Measurements from ENCODE around the gene ACTR2. TPM values are rescaled to one million over a fixed set of nuclear protein-coding genes. Genes with fewer than 3 reads are reported as not detected.

Gene ACTR2
- total RNA-seq, 1 experiment from 2014 or later: 248 TPM

DNA sequence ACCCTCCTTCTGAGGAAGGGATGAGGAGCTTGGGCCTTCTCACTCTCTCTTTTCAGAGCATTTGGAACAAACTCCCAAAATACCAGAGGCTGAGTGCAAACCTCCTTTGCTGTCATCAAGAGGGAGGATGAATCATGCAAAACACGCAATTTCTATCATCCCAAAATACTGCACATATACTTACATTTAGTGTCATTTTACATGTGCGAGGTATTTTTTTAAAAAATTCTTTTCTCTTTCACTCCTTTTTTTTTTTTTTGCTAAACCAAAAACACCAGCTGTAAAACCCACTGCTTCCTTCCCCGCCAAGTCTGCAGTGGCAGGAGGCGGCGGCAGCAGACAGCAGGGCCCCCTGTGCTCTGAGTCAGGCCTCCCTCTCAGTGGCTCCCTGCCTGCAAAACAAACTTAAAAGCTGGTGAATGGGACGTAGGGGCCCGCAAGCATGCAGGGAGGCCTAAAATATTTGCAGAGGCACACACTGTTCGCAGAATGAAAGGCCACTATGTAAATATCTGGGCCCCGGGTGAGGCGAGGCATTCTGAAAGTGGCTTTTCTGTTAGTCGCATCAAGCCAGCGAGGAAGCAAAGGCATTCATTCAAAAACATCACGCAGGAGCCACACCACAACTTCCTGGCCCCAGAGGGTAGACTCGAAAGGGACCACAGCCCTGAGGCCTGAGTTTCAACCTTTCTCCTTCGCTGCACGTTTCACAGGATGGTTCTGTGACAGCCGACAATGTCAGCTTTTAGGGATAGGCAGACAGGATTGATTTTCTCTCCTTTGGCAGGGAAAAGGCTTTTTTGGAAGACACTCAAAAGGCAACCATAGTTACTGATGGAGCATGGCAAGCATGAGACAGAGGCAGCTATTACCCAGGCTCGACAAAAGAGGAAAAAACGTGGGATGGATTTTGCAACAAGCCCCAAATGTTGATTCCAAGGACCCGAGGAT is 73.4 kb downstream of the ACTR2 start:
- TF ChIP-seq CTCF (IDR thresholded peaks at IDR 0.05; ENCODE audit: insufficient read depth in 1 of 2, low read depth in 1 of 2, low read length in 1 of 2, severe bottlenecking in 1 of 2, unreplicated experiment in 1 of 2): no peak
- Mint-ChIP-seq H3K27me3 (ENCODE audit: insufficient read depth, unreplicated experiment) (no peaks in the 10 kb centered on the region), H3K4me1 (ENCODE audit: low read depth, unreplicated experiment) (peaks cover 23% of the 10 kb centered on the region), H3K4me3 (ENCODE audit: unreplicated experiment) (peak overlapping the region; percentile 35), H3K9me3 (ENCODE audit: unreplicated experiment) (no peaks in the 10 kb centered on the region), H3K36me3 (ENCODE audit: insufficient read depth, unreplicated experiment) (no peaks in the 10 kb centered on the region), H3K27ac (ENCODE audit: unreplicated experiment) (peak overlapping the region; percentile 14)
- TSS peak; percentile 61 for BruUV-seq (replicated peaks)
- Histone ChIP-seq H3K4me3 (ENCODE audit: low read depth, low read length) (no peak overlapping the region), H3K27me3 (replicated peaks; ENCODE audit: control insufficient read depth, insufficient read depth, low read length) (no peaks in the 10 kb centered on the region), H3K9me3 (no peaks in the 10 kb centered on the region), H3K36me3 (ENCODE audit: control insufficient read depth, insufficient read depth, low read length) (no peaks in the 10 kb centered on the region), H3K4me1 (peaks cover 22% of the 10 kb centered on the region)
- peak; percentile 76 to 80 for DNase-seq
- CTCF ChIA-PET: interaction anchor here (0.6 to 1.0 kb wide), 4 partner anchors 15 to 187 kb away, joined by 3 to 6 read pairs (median 4); no protein-coding TSS in a partner anchor
- POLR2A ChIA-PET: interaction anchor here (0.6 kb wide), 1 partner anchor 49 kb away, joined by 3 read pairs; no protein-coding TSS in a partner anchor
- intact Hi-C loops (cut with micrococcal nuclease; ENCODE audit: unreplicated experiment): loop anchor here (1.0 to 10.0 kb wide), 2 partner anchors 36 to 134 kb away; partner anchors contain the start of gene SPRED2

- BruUV-seq (replicated peaks): no TSS peak
Measured at GRCh38 chr2:65305934-65306333, 78.3 kb downstream of the ACTR2 start.

More at GRCh38 chr2:65305934-65306333, 78.3 kb downstream of the ACTR2 start:
- ChIA-PET POLR2A (no interaction called here), CTCF (no interaction called here)
- no peaks in the 10 kb centered on the region for H3K27me3 Mint-ChIP-seq (ENCODE audit: insufficient read depth, unreplicated experiment)
- H3K36me3 ChIP-seq (ENCODE audit: control insufficient read depth, insufficient read depth, low read length): 0 out of 2 replicates have a peak, but pooled peaks cover 2% of the 10 kb centered on the region
- DNase-seq: no peak
- H3K4me1 Mint-ChIP-seq (ENCODE audit: low read depth, unreplicated experiment): peaks cover 38% of the 10 kb centered on the region
- no peak overlapping the region for H3K4me3 ChIP-seq (ENCODE audit: low read depth, low read length)
- no peak overlapping the region for H3K27ac Mint-ChIP-seq (ENCODE audit: unreplicated experiment)
- no peak overlapping the region for H3K4me3 Mint-ChIP-seq (ENCODE audit: unreplicated experiment)
- peaks cover 31% of the 10 kb centered on the region for H3K36me3 Mint-ChIP-seq (ENCODE audit: insufficient read depth, unreplicated experiment)
- intact Hi-C loops (cut with micrococcal nuclease; ENCODE audit: unreplicated experiment): loop anchor here (10.0 kb wide), 1 partner anchor 129 kb away; the partner anchor contains the start of gene SPRED2
- peaks cover 19% of the 10 kb centered on the region for H3K4me1 ChIP-seq
- no peaks in the 10 kb centered on the region for H3K27me3 ChIP-seq (replicated peaks; ENCODE audit: control insufficient read depth, insufficient read depth, low read length)
- no peaks in the 10 kb centered on the region for H3K9me3 ChIP-seq
- H3K9me3 Mint-ChIP-seq (ENCODE audit: unreplicated experiment): no peaks in the 10 kb centered on the region
- no peak for TF ChIP-seq CTCF (IDR thresholded peaks at IDR 0.05; ENCODE audit: insufficient read depth in 1 of 2, low read depth in 1 of 2, low read length in 1 of 2, severe bottlenecking in 1 of 2, unreplicated experiment in 1 of 2)
